SK-N-SH treated with all-trans-retinoic acid at 6 μM for 48 hours (cell line): ENCODE results near the gene DGKI.

Experiments used
- ARNTL ChIP-seq: fragments of 450-650 bp; formaldehyde crosslinking; IDR thresholded peaks from 2 replicates; pipeline ENCODE4 v1.5.0; 2020; ENCODE audit warnings: low read depth, mild to moderate bottlenecking, moderate library complexity, borderline replicate concordance
- ESRRG ChIP-seq: fragments of 250-450 bp; sonication (Bioruptor Pico); IDR thresholded peaks from 2 replicates; pipeline ENCODE4 v1.6.1; 2021; ENCODE audit warnings: mild to moderate bottlenecking
- GLIS3 ChIP-seq: fragments of 250-450 bp; sonication (Bioruptor Pico); IDR thresholded peaks from 2 replicates; pipeline ENCODE4 v1.5.0; 2020; ENCODE audit warnings: mild to moderate bottlenecking, moderate library complexity
- PATZ1 ChIP-seq: fragments of 250-450 bp; sonication (Bioruptor Pico); IDR thresholded peaks from 2 replicates; pipeline ENCODE4 v1.8.0; 2020; ENCODE audit warnings: mild to moderate bottlenecking, moderate library complexity, borderline replicate concordance
- POU6F1 ChIP-seq: fragments of 250-450 bp; sonication (Bioruptor Pico); IDR thresholded peaks from 2 replicates; pipeline ENCODE4 v1.8.0; 2021; ENCODE audit warnings: low read depth, mild to moderate bottlenecking, moderate library complexity, borderline replicate concordance
- PPARA ChIP-seq: fragments of 250-450 bp; sonication (Bioruptor Pico); IDR thresholded peaks from 2 replicates; pipeline ENCODE4 v1.5.0; 2020; ENCODE audit warnings: mild to moderate bottlenecking, borderline replicate concordance
- TOX ChIP-seq: fragments of 250-450 bp; sonication (Bioruptor Pico); IDR thresholded peaks from 2 replicates; pipeline ENCODE4 v1.8.0; 2021; ENCODE audit warnings: mild to moderate bottlenecking, moderate library complexity, borderline replicate concordance
- TSHZ2 ChIP-seq: fragments of 250-450 bp; sonication (Bioruptor Pico); IDR thresholded peaks from 2 replicates; pipeline ENCODE4 v1.5.0; 2020; ENCODE audit warnings: mild to moderate bottlenecking, moderate library complexity
- ZC3H10 ChIP-seq: fragments of 250-450 bp; sonication (Bioruptor Pico); IDR thresholded peaks from 2 replicates; pipeline ENCODE4 v1.5.1; 2021; ENCODE audit warnings: mild to moderate bottlenecking, moderate library complexity
- ZFP30 ChIP-seq: fragments of 450-650 bp; formaldehyde crosslinking; IDR thresholded peaks from 2 replicates; pipeline ENCODE4 v1.5.0; 2022; ENCODE audit warnings: mild to moderate bottlenecking, moderate library complexity
- ZNF8 ChIP-seq: fragments of 450-650 bp; formaldehyde crosslinking; IDR thresholded peaks from 2 replicates; pipeline ENCODE4 v1.5.0; 2020; ENCODE audit warnings: mild to moderate bottlenecking, moderate library complexity

GRCh38 chr7:137572056-137572784 lies 274.6 kb downstream of the DGKI start:
- no peak for TF ChIP-seq PPARA (CRISPR knock-in tag)
- no peak for TF ChIP-seq ZC3H10
- no peak for TF ChIP-seq ZFP30 (CRISPR knock-in tag)
- no peak for TF ChIP-seq ZNF8 (CRISPR knock-in tag)
- no peak for TF ChIP-seq PATZ1 (CRISPR knock-in tag)
- no peak for TF ChIP-seq TOX
- TF ChIP-seq ESRRG (CRISPR knock-in tag) = no peak
- TF ChIP-seq TSHZ2 = no peak
- no peak for TF ChIP-seq POU6F1 (CRISPR knock-in tag)
- no peak for TF ChIP-seq ARNTL (CRISPR knock-in tag)
- TF ChIP-seq GLIS3 = no peak
